ENCODE measurements around the gene FAF2.

Gene FAF2

DNA sequence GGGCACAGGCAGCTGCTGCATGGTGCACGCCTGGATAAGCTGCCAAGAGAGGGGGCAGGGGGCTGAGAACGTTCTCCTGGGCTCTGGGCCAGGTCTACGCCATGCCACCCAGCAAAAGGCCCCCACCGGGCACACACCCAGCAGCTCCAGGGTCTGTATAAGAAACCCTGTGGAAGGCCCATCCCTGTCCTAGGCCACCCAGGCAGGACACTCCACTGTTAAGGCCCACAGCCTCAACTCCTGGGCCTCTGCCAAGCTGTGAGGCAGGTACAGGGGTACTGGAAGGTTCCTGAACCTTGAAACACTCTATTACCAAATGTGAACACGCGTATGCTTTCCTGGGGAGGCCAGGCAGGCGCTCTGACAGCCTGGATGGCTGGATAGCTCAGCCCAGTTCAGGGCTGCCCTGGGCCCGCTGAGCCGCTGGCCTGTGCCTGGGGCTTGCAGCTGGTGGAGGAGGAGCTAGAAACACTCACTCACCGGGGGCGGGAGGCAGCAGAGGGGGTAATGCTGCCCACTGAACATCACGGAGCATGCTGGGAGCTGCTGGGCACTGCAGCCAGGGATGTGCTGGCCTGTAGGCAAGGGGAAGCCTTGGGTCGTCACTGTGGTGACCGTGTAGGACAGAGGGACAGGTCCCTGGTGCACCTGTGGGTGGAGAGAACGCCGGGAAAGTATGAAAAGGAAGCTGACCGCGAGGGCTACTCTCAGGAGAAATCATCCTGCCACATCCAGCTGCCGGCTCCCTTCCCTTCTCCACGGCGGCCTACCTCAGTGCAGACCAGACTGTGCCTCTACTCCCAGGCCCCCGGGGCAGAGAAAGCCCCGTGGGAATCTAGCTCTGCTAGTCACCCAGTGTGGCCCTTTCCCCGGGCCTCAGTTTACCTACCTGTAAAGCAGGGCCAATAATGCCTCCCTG, 83.1 kb downstream of the FAF2 start:
- peak; percentile 35 for DNase-seq (ENCODE audit: low spot score)

DNA sequence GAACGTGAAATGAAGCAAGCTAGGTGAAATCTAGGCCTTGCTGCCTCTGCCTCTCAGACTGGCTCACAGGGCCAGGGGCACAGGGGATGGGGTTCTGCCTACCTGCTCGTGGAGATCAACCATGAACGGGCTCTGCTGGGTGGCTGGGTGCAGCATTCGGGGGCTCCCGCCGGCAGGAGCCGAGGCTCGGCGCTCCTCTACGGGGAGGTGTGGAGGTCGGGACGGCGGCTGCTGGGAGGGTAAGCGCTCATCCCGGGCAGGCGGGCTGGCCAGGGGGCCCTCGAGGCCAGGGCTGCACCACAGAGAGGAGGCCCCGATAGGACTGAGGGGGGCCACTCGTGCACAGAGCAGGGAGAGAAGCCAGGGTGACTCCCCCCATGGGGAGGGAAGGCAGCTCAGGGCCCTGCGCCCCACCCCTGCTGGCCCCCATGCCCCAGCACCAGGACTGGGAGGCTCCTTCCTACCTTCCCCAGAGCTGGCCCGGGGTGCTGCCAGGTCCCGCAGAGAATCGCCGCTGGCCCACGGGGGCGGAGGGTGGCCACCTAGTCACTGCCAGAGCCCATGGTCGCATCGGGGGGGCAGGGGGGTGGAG, 83.8 kb downstream of the FAF2 start:
- DNase-seq (ENCODE audit: low spot score) = no peak

DNA sequence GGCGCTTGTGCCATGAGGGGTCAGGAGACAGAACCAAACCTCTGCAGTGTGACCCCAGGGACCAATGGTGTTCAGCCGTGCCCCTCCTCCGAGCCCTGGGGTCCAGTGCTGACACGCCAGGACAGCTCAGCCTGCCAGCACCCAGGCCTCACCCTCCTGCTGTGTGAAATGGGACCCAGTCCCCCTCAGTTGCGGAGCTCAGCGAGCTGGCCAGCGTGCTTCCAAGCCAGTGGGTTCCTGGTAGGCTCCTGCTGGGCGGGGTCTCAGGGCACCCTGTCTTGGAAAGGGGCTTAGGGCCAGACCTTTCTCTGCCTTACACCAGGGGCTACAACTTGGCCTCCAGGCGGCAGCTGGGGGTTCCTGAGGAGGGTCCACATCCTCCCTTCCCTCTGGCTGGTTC, 84.6 kb downstream of the FAF2 start:
- DNase-seq (ENCODE audit: low spot score) = no peak

DNA sequence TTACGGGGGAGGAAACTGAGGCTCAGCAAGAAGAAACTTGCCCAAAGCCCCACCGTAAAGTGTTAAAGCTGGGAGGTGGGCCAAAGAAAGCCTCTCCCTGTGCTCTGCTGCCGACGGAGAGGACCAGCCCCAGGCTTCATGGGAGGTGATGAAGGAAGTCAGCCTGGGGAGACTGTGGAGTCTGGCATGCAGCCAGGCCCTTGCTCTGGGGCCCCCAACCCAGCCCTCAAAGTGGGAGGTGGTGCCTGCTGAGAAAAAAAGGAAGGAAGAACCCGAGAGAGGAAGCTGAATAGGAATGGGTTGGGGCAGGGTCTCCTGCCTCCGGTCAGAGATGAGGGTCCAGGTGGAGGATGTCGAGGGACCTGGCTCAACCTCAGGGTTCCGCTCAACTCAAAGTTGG, 85.2 kb downstream of the FAF2 start:
- no peak for DNase-seq (ENCODE audit: low spot score)

DNA sequence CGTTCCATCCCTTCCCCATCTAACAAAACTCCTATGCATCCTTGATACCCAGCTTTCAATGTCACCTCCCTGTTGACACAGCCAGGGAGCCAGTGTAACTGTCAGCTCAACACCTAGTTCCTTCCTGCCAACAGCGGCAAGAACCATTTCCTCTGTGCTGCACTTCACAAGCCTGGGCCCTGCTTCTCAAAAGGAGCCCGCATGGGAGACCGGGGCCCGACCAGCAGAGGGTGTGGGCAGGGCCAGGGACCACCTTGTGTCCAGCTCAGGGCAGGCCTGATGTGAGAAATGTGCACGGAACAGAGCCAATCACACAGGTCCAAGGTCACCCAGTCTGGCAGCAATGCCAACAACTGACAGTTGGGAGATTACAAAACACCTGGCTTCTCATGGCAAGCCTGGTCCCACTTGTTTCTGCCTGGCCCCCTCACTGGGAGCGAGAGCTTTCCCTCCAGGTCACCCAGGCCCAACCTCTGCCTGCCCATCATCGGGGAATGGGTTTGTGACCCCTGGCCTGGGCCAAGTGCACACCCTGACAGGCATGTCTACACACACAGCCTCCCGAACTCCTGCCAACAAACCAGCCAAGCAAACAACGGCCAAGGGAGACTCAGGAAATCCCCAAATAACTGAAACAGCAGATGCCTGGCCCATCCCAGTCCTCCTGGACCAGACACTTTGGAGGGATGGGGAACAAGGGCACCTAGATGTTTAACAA, 85.9 kb downstream of the FAF2 start:
- DNase-seq (ENCODE audit: low spot score) = no peak

DNA sequence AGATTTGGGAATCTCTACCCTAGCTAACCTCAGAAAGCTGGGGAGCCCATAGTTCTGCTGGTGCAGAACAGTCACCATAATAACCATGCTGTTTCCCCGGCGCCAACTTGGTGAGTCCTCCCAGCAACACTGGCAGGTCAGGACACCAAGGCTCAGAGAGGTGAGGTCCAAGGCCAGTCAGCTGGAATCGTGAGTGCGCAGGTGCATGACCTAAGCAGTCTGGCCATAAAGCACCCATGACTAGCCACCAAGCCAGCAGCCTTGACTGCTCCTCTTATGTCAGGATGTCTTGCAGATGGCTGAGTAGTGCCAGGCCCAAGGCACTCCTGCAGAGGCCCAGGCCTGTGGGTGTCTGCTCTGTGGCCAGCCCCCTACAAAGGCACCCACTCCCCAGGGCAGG, 86.5 kb downstream of the FAF2 start:
- DNase-seq (ENCODE audit: low spot score) = no peak

DNA sequence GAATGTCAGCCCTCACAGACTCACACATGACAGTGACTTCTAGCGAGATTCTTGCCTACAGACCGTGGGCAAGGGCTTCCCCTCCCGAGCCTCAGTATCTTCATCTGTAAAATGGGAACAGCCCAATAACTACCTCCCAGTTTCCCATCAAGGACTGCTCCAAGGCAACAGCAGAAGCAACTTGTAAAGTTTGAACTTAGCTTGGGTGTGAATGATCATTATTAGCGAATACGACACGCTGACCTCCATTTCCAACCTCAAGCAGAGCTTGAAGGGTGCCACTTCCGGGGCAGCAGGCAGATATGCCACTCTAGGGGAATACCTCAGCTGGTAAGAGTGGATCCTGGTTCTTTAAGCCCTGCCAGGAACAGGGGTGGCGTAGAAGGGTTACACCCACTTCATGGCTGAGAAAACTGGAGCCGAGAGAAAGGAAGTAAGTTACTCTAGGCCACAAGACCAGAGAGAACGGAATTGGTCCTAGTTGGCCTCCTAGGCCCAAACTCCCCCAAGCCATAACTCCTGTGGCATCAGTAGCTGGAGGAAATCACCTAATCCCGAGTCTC, 87.0 kb downstream of the FAF2 start:
- peak; percentile 60 for DNase-seq (ENCODE audit: low spot score)

DNA sequence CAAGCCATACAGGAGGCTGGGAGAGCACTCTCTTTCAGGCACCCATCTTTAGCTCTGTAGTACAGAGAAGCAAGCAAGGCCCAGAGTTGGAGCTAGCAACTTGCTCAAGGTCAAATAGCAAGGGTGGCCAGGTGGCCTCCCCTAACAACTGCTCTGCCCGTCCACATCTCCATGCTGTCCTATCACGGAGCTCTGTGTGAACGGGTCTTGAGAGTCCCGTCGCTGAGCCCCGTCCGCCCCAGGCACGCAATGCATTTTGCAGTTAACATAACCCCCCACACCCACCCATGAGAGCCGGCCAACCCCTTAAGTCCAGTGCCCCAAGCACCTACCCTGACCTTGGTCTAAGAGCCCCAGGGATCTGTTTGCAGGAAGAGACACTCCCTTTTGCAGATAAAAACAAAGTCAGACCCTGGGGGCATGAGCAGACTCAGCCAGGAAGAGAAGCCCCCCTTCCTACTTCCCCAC, 87.5 kb downstream of the FAF2 start:
- peak; percentile 30 for DNase-seq (ENCODE audit: low spot score)

DNA sequence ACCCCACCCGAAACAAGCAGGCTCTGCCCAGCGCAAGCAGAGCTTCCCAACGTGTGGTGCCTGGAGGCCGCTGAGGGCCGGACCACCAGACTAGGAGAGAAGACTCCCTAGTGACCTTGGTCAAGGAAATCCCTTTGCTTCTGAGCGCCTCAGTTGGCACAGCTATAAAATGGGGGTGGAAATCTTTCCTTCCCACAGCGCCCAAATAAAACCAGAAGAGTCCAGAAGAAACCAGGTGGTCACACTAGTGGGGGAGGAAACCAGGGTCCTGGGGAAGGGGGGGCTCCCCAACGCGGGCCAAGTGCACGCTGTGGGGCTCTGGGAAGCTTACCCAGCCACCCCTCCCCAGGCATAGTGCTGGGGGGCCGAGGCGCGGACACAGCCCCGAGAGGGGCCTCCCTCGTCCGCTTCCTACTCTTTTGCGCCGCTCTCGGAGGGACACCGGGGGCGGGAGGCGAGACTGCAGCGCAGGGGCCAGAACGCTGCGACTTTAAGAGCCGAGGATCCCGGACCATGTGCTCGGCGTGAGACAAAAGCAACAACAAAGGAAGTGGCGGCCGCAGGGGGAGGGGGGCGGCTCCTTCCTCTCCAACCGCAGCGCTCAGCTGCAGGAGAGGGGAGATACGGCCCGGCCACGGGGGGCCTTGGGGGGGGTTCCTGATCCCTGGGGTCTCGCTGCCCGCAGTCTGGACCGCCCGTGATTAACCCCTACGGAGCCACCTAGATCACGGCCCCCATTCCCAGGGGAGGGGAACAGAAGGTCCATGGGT, 88.1 kb downstream of the FAF2 start:
- DNase-seq (ENCODE audit: low spot score) = peak; percentile 85

DNA sequence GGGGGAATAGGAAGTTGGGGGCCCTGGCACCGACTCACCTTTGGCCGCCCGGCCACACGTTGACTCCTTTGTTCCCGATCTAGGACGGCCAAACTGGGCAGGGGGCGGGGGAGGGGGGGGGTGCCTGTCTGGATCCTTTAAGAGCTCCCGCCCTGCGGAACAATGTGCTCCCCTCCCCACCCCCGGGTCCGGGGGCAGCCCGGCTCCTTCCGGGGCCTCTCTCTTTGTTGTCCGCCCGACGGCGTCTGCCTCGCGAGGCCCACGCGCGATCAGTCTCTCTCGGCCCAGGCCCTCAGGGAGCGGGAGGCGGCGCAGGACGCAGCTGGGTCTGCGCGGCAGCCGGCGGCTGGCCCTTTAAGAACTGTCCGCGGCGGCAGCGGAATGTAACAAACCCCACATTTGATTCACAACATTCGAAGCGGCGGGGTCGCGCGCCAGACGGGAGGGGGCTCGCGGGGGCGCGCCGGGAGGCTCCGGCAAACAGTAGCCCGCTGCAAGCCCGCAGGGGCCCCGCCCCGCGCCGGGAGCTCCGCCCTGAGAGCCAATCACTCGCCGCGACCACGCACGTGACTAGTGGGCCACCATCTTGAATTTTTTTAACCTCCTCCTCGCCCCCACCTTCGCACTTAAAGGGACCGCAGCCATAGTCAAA, 88.8 kb downstream of the FAF2 start, which contains the start of gene RNF44:
TSS of gene RNF44 (minus strand) at position 501 of the 652 bp plus-strand sequence. CDS start 4,930 bp downstream, outside the sequence.
- peak; percentile 98 for DNase-seq (ENCODE audit: low spot score)

DNA sequence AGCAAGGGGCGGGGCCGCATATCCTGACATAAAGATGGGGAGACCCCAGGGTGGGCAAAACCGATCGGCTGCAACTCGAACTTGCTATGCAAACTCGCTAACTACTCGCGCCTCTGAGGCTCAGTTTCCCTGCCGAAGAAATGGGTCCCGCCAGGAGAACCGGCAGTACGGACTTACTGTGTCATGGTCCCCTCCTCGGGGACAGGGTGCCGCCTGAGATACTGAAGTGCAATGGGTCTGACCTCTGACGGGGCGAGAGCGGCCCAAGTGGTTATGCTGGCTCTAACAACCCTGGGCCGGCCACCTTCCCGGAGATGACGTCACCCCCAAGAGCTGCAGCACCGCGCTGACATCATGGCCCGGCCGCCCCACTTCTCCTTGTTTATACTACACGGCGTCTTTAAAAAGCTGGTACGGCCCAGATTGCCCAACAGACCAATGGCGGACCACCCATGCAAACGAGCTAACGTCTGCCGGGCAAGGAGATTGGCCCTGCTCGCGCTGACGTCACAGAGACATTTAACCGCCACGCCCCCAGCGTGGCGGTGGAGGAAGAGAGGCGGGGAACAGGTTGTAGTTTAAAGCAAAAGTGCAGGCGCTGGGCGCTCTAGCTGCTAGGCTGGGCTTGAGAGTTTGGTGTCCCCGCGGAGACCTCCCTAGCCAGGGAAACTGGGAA, 89.5 kb downstream of the FAF2 start:
- peak; percentile 100 for DNase-seq (ENCODE audit: low spot score)

DNA sequence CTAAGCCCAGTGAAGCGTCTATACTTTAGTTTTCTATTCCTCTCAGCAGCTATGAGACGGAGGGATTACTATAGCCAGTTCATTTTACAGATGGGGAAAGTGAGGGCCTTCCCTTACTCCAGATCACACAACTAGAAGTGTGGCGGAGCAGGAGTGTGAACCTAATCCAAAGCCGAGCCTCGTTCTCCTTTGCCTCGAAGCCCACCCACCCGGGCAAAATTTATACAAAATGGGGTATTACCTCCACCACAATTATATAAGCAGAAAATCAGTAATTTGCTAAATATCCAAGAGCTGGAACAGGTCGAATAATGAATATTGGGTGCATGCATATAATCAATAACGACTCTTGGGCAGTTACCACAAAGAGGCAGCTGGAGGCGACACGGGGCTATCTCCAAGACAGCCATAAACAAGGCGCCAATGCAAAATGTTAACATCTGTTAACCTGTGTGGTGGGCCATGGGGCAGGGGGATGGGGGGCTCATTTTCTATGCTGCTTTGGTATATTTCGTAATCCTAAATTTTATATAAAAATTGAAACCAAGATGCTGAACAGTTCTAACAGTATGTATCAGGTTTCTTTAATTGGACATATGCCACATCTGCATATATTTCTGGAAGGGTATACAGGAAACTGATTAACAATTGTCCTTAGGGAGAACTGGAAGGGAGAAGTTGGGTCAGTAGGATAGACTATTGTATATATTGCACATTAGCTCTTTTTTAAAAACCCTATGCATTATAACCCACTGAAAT, 90.2 kb downstream of the FAF2 start:
- DNase-seq (ENCODE audit: low spot score) = no peak

DNA sequence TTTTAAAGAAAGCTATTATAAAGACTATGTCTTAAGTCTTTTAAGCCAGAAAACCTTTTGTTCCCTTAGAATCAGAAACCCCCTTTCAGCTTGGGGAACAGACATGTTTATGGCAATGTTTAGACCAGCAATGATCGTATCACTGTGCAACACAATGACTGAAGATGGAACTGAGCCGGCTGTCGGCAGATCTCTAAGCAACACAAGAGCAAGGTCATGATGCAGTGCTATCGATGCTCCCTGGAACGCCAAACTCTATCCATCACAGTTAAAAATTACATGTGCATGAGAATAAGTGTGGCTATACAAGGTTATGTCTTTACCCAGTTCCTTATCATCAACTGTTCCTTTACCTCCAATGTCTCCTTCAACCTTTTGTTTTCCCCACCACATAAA, 90.8 kb downstream of the FAF2 start:
- DNase-seq (ENCODE audit: low spot score) = no peak

DNA sequence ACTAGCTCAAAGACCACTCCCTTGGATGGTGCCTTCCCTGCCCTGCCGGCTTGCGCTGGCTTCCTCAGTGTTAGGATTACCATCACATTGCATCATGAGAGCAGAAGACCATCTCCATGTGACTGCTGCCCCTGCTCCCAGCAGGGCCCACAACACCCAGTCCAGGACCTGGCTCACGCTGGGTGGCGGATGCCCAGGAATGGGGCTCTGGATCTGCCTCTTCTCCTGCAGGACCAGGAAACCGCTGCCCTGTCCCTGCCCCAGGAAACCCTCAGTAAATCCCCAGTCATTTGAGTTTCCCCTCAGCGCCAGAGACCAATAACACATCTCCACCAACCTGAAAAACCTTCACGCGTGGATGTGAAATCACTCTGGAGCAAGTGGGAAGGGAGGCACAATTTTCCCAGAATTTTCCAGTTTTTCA, 92.3 kb downstream of the FAF2 start:
- no peak for DNase-seq (ENCODE audit: low spot score)

DNA sequence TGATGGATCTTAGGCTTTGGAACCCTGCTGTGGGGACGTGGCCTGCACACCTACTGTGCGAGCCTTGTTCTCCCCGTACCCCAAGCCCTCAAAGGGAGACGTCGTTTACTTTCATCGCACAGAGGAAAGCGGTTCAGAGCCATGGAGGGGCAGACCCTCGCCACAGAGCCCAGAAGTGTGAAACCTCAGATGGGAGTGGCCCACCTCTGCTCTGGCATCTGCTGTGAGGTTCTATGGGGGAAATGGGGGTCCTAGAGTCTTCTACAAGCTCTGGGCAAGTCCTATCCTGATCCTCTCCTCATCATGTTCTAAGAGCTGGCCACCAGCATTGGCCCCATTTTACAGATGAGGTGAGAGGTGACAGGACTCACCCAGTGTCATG, 92.8 kb downstream of the FAF2 start:
- DNase-seq (ENCODE audit: low spot score) = no peak

DNA sequence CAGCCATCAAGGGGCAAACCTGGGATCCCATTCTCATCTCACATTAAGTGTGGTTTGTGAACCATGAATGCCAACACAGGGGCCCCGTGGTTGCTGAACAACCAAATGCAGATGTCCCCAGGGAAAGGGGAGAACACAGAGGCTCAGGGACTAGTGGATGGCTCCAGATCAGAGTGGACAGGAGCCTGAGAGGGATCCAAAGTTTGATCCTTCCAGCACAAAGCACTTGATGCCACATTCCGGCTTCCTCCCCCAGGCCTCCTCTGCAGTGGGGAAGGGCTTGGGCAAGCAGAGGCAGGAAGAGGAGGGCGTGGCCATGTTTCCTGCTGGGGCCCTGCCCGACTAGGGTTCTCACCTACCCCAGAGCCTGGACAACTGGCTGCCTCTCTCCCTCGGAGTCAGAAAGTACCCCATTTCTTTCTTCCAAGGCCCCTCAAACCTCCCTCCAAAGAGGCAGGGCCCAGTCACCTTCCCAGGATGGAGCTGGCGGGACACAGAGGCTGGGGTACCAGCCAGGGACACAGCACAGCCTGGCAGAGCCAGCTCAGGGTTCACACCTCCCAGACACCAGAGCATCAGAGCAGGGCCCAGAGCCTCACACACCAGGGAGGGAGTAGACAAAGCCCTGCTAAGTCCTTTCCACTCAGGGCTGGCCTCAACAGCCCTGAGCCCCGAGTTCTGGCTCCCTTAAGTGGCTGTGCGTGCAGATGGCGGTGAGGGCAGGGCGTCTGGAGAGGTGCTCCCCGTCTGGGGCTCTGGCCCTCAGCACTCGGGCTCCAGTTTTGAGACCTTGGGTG, 93.4 kb downstream of the FAF2 start:
- no peak for DNase-seq (ENCODE audit: low spot score)

DNA sequence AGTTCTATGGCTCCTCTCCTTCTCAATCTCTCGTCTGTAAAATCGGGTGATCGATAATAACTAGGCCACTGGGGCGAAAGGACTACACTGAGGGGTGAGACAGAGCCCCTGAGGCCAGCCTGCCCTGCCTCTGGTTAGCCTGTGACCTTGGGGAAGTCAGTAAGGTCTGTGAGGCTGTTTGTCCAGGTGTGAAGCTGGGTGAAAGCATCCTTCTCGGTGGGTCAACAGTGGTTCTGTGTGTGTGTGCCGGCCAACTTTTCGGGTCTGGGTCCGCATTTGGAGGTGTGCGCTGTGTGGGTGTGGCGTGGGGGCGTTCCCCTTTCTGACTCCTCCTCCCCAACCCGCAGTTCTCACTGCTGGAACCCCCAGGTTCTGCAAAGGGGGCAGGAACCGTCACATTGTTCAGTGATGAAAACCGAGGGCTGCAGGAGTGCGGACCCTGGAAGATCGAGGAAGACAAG, 94.0 kb downstream of the FAF2 start:
- DNase-seq (ENCODE audit: low spot score) = no peak

DNA sequence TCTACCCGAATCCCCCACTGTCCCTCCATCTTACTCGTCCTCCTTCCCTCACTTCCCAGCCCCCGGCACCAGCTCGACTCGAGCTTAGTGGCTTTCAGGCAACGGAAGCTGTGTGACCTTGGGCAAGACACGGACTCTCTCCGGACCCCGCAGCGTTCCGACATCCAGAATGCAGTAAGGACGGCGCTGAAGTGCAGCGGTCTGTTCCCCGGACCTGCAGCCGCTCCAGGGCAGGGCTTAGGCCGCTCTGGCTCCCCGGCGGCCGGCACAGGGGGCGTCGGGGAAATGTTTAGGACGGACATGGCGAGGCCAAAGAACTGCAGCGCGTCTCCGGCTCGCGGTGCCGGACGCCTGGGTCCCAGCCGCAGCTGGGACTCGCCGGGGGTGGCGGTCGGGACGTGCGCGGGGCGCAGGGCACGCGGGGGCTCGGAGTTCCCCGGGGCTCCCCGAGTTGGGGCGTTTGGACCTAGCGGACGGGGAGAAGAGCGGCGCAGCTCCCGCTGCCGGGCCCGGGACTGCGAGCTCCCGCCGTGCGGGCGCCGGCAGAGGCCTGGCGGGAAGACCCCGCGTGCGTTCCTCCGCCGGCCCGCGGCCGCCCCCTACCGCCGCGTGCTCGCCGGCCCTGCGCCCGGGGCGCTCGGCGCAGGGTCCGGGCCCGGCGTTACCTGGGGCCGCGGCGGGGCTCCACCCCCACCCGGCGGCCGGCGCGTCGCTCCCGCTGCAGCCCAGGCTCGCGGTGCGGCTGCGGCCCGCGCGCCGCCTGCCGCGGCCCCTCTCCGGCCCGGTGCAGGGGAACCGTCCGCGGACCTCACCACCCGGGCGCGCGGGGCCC, 94.6 kb downstream of the FAF2 start:
- no peak for DNase-seq (ENCODE audit: low spot score)
